GM06990 (cell line): ENCODE results near the gene INKA2.

Source experiments
- DNase-seq: peaks from one replicate; pipeline ENCODE4 v3.0.0-alpha.2; 2011; ENCODE audit not compliant: insufficient read length; ENCODE audit errors: extremely low read depth
- H3K27me3 ChIP-seq: replicated peaks from 2 replicates; pipeline ENCODE4 v1.6.0; 2011; ENCODE audit warnings: low read length; ENCODE audit not compliant: control insufficient read depth, insufficient read depth
- H3K36me3 ChIP-seq: 2 replicates; pipeline ENCODE4 v1.5.1; 2011; ENCODE audit warnings: low read length; ENCODE audit not compliant: control insufficient read depth, insufficient read depth
- H3K4me3 ChIP-seq: replicated peaks from 2 replicates; pipeline ENCODE4 v1.5.1; 2011; ENCODE audit warnings: low read depth, mild to moderate bottlenecking, control low read depth, low read length
- CTCF ChIP-seq: IDR thresholded peaks from 2 replicates; pipeline ENCODE4 v1.5.1; 2011; ENCODE audit warnings: low read length, control low read depth, mild to moderate bottlenecking, inconsistent platforms; ENCODE audit not compliant: insufficient read depth, poor library complexity, severe bottlenecking

INKA2 gene

GRCh38 chr1:111730706-111731105 is 8.5 kb downstream of the INKA2 start:
- H3K27me3 ChIP-seq, result no peaks in the 10 kb centered on the region
- H3K4me3 ChIP-seq, result no peak overlapping the region
- no peak for TF ChIP-seq CTCF
- H3K36me3 ChIP-seq, result peaks cover 9% of the 10 kb centered on the region
- no peak for DNase-seq

GRCh38 chr1:111729946-111730681 is 9.1 kb downstream of the INKA2 start:
- no peak overlapping the region for H3K4me3 ChIP-seq
- DNase-seq, result no peak
- H3K27me3 ChIP-seq, result no peaks in the 10 kb centered on the region
- H3K36me3 ChIP-seq, result peaks cover 9% of the 10 kb centered on the region
- TF ChIP-seq CTCF, result no peak

GRCh38 chr1:111729271-111729921 is 9.8 kb downstream of the INKA2 start:
- Histone ChIP-seq H3K36me3 (peaks cover 9% of the 10 kb centered on the region), H3K4me3 (no peak overlapping the region), H3K27me3 (no peaks in the 10 kb centered on the region)
- no peak for TF ChIP-seq CTCF
- no peak for DNase-seq

GRCh38 chr1:111727056-111727455 is 12.1 kb downstream of the INKA2 start:
- no peak for DNase-seq
- no peak overlapping the region for H3K4me3 ChIP-seq
- TF ChIP-seq CTCF, result no peak
- H3K36me3 ChIP-seq, result peaks cover 9% of the 10 kb centered on the region
- no peaks in the 10 kb centered on the region for H3K27me3 ChIP-seq

GRCh38 chr1:111725192-111725591 is 14.0 kb downstream of the INKA2 start:
- peaks cover 7% of the 10 kb centered on the region for H3K36me3 ChIP-seq
- H3K27me3 ChIP-seq, result no peaks in the 10 kb centered on the region
- TF ChIP-seq CTCF, result no peak
- no peak overlapping the region for H3K4me3 ChIP-seq
- no peak for DNase-seq
